ENCODE results near the gene USP4. TPM values are rescaled to one million over a fixed set of nuclear protein-coding genes. Genes with fewer than 3 reads are reported as not detected.
"Not testable (repeated sequence)": the region's sequence is repeated elsewhere in the genome, so short reads cannot be mapped to it uniquely, and the experiment has no call there.

USP4 gene
- 34.7 TPM for total RNA-seq
- long read RNA-seq, transcript USP4-201 (22 exons, 3,126 nt): major isoform, 101 of 155 reads
- long read RNA-seq, transcript USP4-202 (21 exons, 3,222 nt): minor isoform, 18 of 155 reads
- long read RNA-seq, partial matches to known transcripts: 9 of 155 reads
- long read RNA-seq, other reads (novel, unspliced or antisense): 27 of 155 reads

- intact Hi-C loops (cut with DNase I): loop anchor here (5.0 kb wide), 2 partner anchors 102 to 168 kb away; partner anchors contain the start of gene KLHDC8B
- DNase-seq: peak; percentile 96
- ATAC-seq (ENCODE audit: poor library complexity): peak; percentile 98
Measured at GRCh38 chr3:49339941-49340800, at the start of gene USP4. USP4 (minus strand) TSS chr3:49340053; CDS start chr3:49340024, 29 bp downstream.

- intact Hi-C loops (cut with DNase I): no loop called here
- ATAC-seq (ENCODE audit: poor library complexity): no peak
Measured at GRCh38 chr3:49389297-49389696, 49.4 kb upstream of the USP4 start.

GRCh38 chr3:49388289-49388820, 48.5 kb upstream of the USP4 start:
- intact Hi-C loops (cut with DNase I): no loop called here
- DNase-seq: no peak
- no peak for ATAC-seq (ENCODE audit: poor library complexity)

More at GRCh38 chr3:49389297-49389696, 49.4 kb upstream of the USP4 start:
- no peak for DNase-seq

- DNase-seq: no peak
- ATAC-seq (ENCODE audit: poor library complexity): no peak
- intact Hi-C loops (cut with DNase I): no loop called here
Measured at GRCh38 chr3:49387721-49388120, 47.9 kb upstream of the USP4 start.

- no peak for DNase-seq
- intact Hi-C loops (cut with DNase I): no loop called here
- no peak for ATAC-seq (ENCODE audit: poor library complexity)
Measured at GRCh38 chr3:49386056-49386756, 46.4 kb upstream of the USP4 start.

- no peak for DNase-seq
- no peak for ATAC-seq (ENCODE audit: poor library complexity)
- intact Hi-C loops (cut with DNase I): no loop called here
Measured at GRCh38 chr3:49385617-49386016, 45.8 kb upstream of the USP4 start.

- no peak for ATAC-seq (ENCODE audit: poor library complexity)
- DNase-seq: no peak
- intact Hi-C loops (cut with DNase I): no loop called here
Measured at GRCh38 chr3:49383387-49383786, 43.5 kb upstream of the USP4 start.

- ATAC-seq (ENCODE audit: poor library complexity) (peak; percentile 67), DNase-seq (peak; percentile 49)
- intact Hi-C loops (cut with DNase I): no loop called here
Measured at GRCh38 chr3:49378249-49378895, 38.5 kb upstream of the USP4 start.

GRCh38 chr3:49377483-49377882, 37.6 kb upstream of the USP4 start:
- no peak for ATAC-seq (ENCODE audit: poor library complexity)
- no peak for DNase-seq
- intact Hi-C loops (cut with DNase I): no loop called here

- intact Hi-C loops (cut with DNase I): no loop called here
- no peak for DNase-seq
- no peak for ATAC-seq (ENCODE audit: poor library complexity)
Measured at GRCh38 chr3:49371946-49372345, 32.1 kb upstream of the USP4 start.

GRCh38 chr3:49370585-49371290, 30.9 kb upstream of the USP4 start:
- ATAC-seq (ENCODE audit: poor library complexity) (no peak), DNase-seq (no peak)
- intact Hi-C loops (cut with DNase I): no loop called here

GRCh38 chr3:49362561-49362960, 22.7 kb upstream of the USP4 start:
- ATAC-seq (ENCODE audit: poor library complexity) (no peak), DNase-seq (no peak)
- intact Hi-C loops (cut with DNase I): no loop called here

GRCh38 chr3:49359623-49360022, 19.8 kb upstream of the USP4 start:
- ATAC-seq (ENCODE audit: poor library complexity) (no peak), DNase-seq (no peak)
- intact Hi-C loops (cut with DNase I): loop anchor here (5.0 kb wide), 1 partner anchor 53 kb away; the partner anchor contains the start of genes RHOA and TCTA

- ATAC-seq (ENCODE audit: poor library complexity) (no peak), DNase-seq (no peak)
- intact Hi-C loops (cut with DNase I): loop anchor here (5.0 kb wide), 1 partner anchor 53 kb away; the partner anchor contains the start of genes RHOA and TCTA
Measured at GRCh38 chr3:49358884-49359225, 19.0 kb upstream of the USP4 start.

GRCh38 chr3:49358217-49358883, 18.5 kb upstream of the USP4 start, which contains the start of gene GPX1:
GPX1 (minus strand) TSS chr3:49358353; CDS start chr3:49358278, 75 bp downstream.
- ATAC-seq (ENCODE audit: poor library complexity) (peak; percentile 97), DNase-seq (peak; percentile 98)
- intact Hi-C loops (cut with DNase I): loop anchor here (5.0 kb wide), 1 partner anchor 54 kb away; the partner anchor contains the start of genes RHOA and TCTA

- peak; percentile 59 for ATAC-seq (ENCODE audit: poor library complexity)
- DNase-seq: peak; percentile 70
- intact Hi-C loops (cut with DNase I): loop anchor here (5.0 kb wide), 1 partner anchor 55 kb away; the partner anchor contains the start of genes RHOA and TCTA
Measured at GRCh38 chr3:49357443-49358216, 17.8 kb upstream of the USP4 start.

GRCh38 chr3:49357095-49357442, 17.2 kb upstream of the USP4 start:
- not testable (repeated sequence) for DNase-seq; ATAC-seq (ENCODE audit: poor library complexity)
- intact Hi-C loops (cut with DNase I): loop anchor here (5.0 kb wide), 1 partner anchor 55 kb away; the partner anchor contains the start of genes RHOA and TCTA

Measured in Right ventricle myocardium superior (tissue), 1 donor.